ENCODE measurements around the gene TPO. TPM values are rescaled to one million over a fixed set of nuclear protein-coding genes. Genes with fewer than 3 reads are reported as not detected.

TPO gene
- total RNA-seq, 1 experiment from 2014 or later: not detected

DNA sequence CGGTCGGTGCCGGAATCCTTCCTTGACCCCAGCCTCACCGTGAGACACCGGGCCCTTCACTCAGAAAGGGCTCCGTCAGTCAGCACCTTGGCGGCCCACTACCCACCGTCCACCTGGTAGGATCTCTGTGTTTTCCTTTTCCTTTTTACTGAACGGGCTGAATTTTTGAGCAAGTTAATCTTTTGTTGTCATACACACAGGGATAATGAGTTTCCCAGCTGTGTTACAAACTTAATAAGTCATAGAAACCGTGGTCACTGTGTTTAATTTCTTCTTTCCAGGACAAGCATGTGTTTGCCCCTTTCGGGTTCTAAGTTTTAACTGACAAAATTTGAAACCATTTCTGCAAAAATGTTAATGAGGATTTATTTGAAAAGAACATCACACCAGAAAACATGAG is 39.0 kb upstream of the TPO start (continued):
- TF ChIP-seq, protein P1, sequence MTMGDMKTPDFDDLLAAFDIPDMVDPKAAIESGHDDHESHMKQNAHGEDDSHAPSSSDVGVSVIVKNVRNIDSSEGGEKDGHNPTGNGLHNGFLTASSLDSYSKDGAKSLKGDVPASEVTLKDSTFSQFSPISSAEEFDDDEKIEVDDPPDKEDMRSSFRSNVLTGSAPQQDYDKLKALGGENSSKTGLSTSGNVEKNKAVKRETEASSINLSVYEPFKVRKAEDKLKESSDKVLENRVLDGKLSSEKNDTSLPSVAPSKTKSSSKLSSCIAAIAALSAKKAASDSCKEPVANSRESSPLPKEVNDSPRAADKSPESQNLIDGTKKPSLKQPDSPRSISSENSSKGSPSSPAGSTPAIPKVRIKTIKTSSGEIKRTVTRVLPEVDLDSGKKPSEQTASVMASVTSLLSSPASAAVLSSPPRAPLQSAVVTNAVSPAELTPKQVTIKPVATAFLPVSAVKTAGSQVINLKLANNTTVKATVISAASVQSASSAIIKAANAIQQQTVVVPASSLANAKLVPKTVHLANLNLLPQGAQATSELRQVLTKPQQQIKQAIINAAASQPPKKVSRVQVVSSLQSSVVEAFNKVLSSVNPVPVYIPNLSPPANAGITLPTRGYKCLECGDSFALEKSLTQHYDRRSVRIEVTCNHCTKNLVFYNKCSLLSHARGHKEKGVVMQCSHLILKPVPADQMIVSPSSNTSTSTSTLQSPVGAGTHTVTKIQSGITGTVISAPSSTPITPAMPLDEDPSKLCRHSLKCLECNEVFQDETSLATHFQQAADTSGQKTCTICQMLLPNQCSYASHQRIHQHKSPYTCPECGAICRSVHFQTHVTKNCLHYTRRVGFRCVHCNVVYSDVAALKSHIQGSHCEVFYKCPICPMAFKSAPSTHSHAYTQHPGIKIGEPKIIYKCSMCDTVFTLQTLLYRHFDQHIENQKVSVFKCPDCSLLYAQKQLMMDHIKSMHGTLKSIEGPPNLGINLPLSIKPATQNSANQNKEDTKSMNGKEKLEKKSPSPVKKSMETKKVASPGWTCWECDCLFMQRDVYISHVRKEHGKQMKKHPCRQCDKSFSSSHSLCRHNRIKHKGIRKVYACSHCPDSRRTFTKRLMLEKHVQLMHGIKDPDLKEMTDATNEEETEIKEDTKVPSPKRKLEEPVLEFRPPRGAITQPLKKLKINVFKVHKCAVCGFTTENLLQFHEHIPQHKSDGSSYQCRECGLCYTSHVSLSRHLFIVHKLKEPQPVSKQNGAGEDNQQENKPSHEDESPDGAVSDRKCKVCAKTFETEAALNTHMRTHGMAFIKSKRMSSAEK (CRISPR knock-in tag; IDR thresholded peaks at IDR 0.05; ENCODE audit: borderline replicate concordance): no peak
- TF ChIP-seq, protein P2, sequence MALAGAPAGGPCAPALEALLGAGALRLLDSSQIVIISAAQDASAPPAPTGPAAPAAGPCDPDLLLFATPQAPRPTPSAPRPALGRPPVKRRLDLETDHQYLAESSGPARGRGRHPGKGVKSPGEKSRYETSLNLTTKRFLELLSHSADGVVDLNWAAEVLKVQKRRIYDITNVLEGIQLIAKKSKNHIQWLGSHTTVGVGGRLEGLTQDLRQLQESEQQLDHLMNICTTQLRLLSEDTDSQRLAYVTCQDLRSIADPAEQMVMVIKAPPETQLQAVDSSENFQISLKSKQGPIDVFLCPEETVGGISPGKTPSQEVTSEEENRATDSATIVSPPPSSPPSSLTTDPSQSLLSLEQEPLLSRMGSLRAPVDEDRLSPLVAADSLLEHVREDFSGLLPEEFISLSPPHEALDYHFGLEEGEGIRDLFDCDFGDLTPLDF (CRISPR knock-in tag; IDR thresholded peaks at IDR 0.05): no peak
- TF ChIP-seq, protein P3, sequence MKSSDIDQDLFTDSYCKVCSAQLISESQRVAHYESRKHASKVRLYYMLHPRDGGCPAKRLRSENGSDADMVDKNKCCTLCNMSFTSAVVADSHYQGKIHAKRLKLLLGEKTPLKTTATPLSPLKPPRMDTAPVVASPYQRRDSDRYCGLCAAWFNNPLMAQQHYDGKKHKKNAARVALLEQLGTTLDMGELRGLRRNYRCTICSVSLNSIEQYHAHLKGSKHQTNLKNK (CRISPR knock-in tag; IDR thresholded peaks at IDR 0.05): no peak
- TF ChIP-seq ZNF138 (CRISPR knock-in tag; conservative IDR thresholded peaks at IDR 0.05) (no peak), ZNF396 (CRISPR knock-in tag; IDR thresholded peaks at IDR 0.05; ENCODE audit: borderline replicate concordance) (no peak), PRRX2 (CRISPR knock-in tag; IDR thresholded peaks at IDR 0.05) (no peak)

DNA sequence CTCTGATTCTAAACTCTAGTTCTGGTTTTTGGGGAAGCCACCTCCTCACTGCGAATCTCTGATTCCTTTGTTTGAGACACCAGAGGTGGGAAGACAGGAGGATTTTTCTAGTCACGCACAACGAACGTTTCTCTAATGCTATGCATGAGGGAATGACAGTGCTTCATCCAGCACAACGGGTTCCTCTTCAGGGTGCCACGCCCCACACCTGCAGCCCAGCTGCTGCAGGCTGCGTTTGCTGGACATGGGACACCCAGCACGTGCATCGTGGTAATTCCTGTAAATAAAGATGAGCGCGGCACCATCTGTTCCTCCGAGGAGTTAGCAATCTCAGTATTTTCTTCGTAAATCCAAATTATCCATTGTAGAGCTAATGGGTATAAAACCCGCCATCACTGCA is 37.5 kb upstream of the TPO start:
- no peaks in the 10 kb centered on the region for H3K9me3 Mint-ChIP-seq
- ATAC-seq (no peak), DNase-seq (ENCODE audit: low spot score) (no peak)
- H3K4me3 Mint-ChIP-seq: no peak overlapping the region
- ChIA-PET CTCF (interaction anchor here (1.5 kb wide), 1 partner anchor 11 kb away, joined by 4 read pairs; no protein-coding TSS in a partner anchor), POLR2A (no interaction called here)
- H3K36me3 Mint-ChIP-seq: no peaks in the 10 kb centered on the region
- TF ChIP-seq ATF1 (CRISPR knock-in tag; IDR thresholded peaks at IDR 0.05): no peak
- TF ChIP-seq NR3C1 (CRISPR knock-in tag; conservative IDR thresholded peaks at IDR 0.05; ENCODE audit: low read depth): no peak
- TF ChIP-seq TEAD1 (CRISPR knock-in tag; IDR thresholded peaks at IDR 0.05): no peak
- TF ChIP-seq GRHL2 (CRISPR knock-in tag; IDR thresholded peaks at IDR 0.05; ENCODE audit: insufficient replicate concordance, severe bottlenecking): no peak
- TF ChIP-seq NR1H2 (CRISPR knock-in tag; IDR thresholded peaks at IDR 0.05): no peak
- H3K27me3 Mint-ChIP-seq (ENCODE audit: low read depth): peaks cover 16% of the 10 kb centered on the region
- H3K27ac Mint-ChIP-seq: no peak overlapping the region
- no peaks in the 10 kb centered on the region for H3K4me1 Mint-ChIP-seq

DNA sequence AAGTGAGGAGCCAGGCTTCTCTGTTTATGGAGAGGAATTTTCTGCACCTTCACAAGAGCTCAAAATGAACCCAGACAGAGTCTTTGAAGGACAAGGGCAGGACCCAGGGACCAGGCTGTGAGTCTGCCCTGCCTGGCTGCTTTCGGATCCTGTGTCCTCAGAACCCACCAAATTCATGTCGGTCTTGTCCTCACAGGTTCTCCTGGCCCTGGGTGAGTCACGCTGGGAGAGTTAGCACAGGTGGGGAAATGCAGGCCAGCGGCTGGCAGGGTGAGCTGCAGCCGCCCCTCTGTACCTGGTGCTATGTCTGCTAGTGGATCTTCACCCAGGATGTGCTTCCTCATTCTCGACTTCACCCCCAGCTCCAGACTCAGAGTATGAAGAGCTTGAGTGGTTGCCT is 35.8 kb upstream of the TPO start:
- Mint-ChIP-seq H3K9me3 (no peaks in the 10 kb centered on the region), H3K36me3 (no peaks in the 10 kb centered on the region), H3K27ac (no peak overlapping the region), H3K27me3 (ENCODE audit: low read depth) (peaks cover 30% of the 10 kb centered on the region), H3K4me3 (no peak overlapping the region), H3K4me1 (peaks cover 12% of the 10 kb centered on the region)
- ATAC-seq: no peak
- POLR2A ChIA-PET: no interaction called here
- CTCF ChIA-PET: interaction anchor here (0.7 to 1.5 kb wide), 2 partner anchors 13 to 173 kb away, joined by 3 to 4 read pairs; no protein-coding TSS in a partner anchor
- no peak for DNase-seq (ENCODE audit: low spot score)
- no peak for TF ChIP-seq RELA (CRISPR knock-in tag; IDR thresholded peaks at IDR 0.05; ENCODE audit: borderline replicate concordance)
- TF ChIP-seq, protein P4, sequence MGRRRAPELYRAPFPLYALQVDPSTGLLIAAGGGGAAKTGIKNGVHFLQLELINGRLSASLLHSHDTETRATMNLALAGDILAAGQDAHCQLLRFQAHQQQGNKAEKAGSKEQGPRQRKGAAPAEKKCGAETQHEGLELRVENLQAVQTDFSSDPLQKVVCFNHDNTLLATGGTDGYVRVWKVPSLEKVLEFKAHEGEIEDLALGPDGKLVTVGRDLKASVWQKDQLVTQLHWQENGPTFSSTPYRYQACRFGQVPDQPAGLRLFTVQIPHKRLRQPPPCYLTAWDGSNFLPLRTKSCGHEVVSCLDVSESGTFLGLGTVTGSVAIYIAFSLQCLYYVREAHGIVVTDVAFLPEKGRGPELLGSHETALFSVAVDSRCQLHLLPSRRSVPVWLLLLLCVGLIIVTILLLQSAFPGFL (CRISPR knock-in tag; IDR thresholded peaks at IDR 0.05; ENCODE audit: borderline replicate concordance): no peak
- TF ChIP-seq, protein P1 (CRISPR knock-in tag; IDR thresholded peaks at IDR 0.05; ENCODE audit: borderline replicate concordance): no peak
- no peak for TF ChIP-seq ZNF263 (CRISPR knock-in tag; IDR thresholded peaks at IDR 0.05; ENCODE audit: low read depth)
- TF ChIP-seq, protein P3 (CRISPR knock-in tag; IDR thresholded peaks at IDR 0.05): no peak
- TF ChIP-seq CBFB (CRISPR knock-in tag; IDR thresholded peaks at IDR 0.05; ENCODE audit: low read depth): no peak
- no peak for TF ChIP-seq ZNF416 (CRISPR knock-in tag; IDR thresholded peaks at IDR 0.05)
- TF ChIP-seq, protein P5, sequence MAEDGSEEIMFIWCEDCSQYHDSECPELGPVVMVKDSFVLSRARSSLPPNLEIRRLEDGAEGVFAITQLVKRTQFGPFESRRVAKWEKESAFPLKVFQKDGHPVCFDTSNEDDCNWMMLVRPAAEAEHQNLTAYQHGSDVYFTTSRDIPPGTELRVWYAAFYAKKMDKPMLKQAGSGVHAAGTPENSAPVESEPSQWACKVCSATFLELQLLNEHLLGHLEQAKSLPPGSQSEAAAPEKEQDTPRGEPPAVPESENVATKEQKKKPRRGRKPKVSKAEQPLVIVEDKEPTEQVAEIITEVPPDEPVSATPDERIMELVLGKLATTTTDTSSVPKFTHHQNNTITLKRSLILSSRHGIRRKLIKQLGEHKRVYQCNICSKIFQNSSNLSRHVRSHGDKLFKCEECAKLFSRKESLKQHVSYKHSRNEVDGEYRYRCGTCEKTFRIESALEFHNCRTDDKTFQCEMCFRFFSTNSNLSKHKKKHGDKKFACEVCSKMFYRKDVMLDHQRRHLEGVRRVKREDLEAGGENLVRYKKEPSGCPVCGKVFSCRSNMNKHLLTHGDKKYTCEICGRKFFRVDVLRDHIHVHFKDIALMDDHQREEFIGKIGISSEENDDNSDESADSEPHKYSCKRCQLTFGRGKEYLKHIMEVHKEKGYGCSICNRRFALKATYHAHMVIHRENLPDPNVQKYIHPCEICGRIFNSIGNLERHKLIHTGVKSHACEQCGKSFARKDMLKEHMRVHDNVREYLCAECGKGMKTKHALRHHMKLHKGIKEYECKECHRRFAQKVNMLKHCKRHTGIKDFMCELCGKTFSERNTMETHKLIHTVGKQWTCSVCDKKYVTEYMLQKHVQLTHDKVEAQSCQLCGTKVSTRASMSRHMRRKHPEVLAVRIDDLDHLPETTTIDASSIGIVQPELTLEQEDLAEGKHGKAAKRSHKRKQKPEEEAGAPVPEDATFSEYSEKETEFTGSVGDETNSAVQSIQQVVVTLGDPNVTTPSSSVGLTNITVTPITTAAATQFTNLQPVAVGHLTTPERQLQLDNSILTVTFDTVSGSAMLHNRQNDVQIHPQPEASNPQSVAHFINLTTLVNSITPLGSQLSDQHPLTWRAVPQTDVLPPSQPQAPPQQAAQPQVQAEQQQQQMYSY (CRISPR knock-in tag; IDR thresholded peaks at IDR 0.05): no peak
